ENCODE measurements around the gene SLF2. TPM values are rescaled to one million over a fixed set of nuclear protein-coding genes. Genes with fewer than 3 reads are reported as not detected.

SLF2 gene
- polyA plus RNA-seq, 3 donors, result 33.4 to 45.6 (median 36.9) TPM

GRCh38 chr10:101000915-101001658 lies 88.3 kb downstream of the SLF2 start:
- DNase-seq (ENCODE audit: extremely low read depth in 1 of 11, low read depth in 9 of 11, low spot score in 4 of 11), result peak in 8 of 11 donors; percentile 60 to 88 (median 78)

- no peak for DNase-seq (ENCODE audit: extremely low read depth in 1 of 11, low read depth in 9 of 11, low spot score in 4 of 11)
Measured at GRCh38 chr10:101001659-101002035, 88.9 kb downstream of the SLF2 start.

GRCh38 chr10:101002456-101002855 lies 89.7 kb downstream of the SLF2 start:
- DNase-seq (ENCODE audit: extremely low read depth in 1 of 11, low read depth in 9 of 11, low spot score in 4 of 11), result no peak

GRCh38 chr10:101003639-101004206 lies 91.0 kb downstream of the SLF2 start:
- no peak for DNase-seq (ENCODE audit: extremely low read depth in 1 of 11, low read depth in 9 of 11, low spot score in 4 of 11)

- no peak for DNase-seq (ENCODE audit: extremely low read depth in 1 of 11, low read depth in 9 of 11, low spot score in 4 of 11)
Measured at GRCh38 chr10:101005361-101005760, 92.6 kb downstream of the SLF2 start.

GRCh38 chr10:101005869-101006567 lies 93.3 kb downstream of the SLF2 start:
- no peak for DNase-seq (ENCODE audit: extremely low read depth in 1 of 11, low read depth in 9 of 11, low spot score in 4 of 11)

- no peak for DNase-seq (ENCODE audit: extremely low read depth in 1 of 11, low read depth in 9 of 11, low spot score in 4 of 11)
Measured at GRCh38 chr10:101006593-101007098, 93.9 kb downstream of the SLF2 start.

- no peak for DNase-seq (ENCODE audit: extremely low read depth in 1 of 11, low read depth in 9 of 11, low spot score in 4 of 11)
Measured at GRCh38 chr10:101007099-101007711, 94.4 kb downstream of the SLF2 start.

- no peak for DNase-seq (ENCODE audit: extremely low read depth in 1 of 11, low read depth in 9 of 11, low spot score in 4 of 11)
Measured at GRCh38 chr10:101007915-101008822, 95.4 kb downstream of the SLF2 start.

- DNase-seq (ENCODE audit: extremely low read depth in 1 of 11, low read depth in 9 of 11, low spot score in 4 of 11), result no peak
Measured at GRCh38 chr10:101008823-101009423, 96.2 kb downstream of the SLF2 start.

GRCh38 chr10:101010329-101010728 lies 97.6 kb downstream of the SLF2 start:
- no peak for DNase-seq (ENCODE audit: extremely low read depth in 1 of 11, low read depth in 9 of 11, low spot score in 4 of 11)

- no peak for DNase-seq (ENCODE audit: extremely low read depth in 1 of 11, low read depth in 9 of 11, low spot score in 4 of 11)
Measured at GRCh38 chr10:101011517-101012423, 99.0 kb downstream of the SLF2 start.

GRCh38 chr10:101012525-101013364 lies 100.0 kb downstream of the SLF2 start:
- peak in 5 of 11 donors; percentile 73 to 92 (median 79) for DNase-seq (ENCODE audit: extremely low read depth in 1 of 11, low read depth in 9 of 11, low spot score in 4 of 11)

- DNase-seq (ENCODE audit: extremely low read depth in 1 of 11, low read depth in 9 of 11, low spot score in 4 of 11), result no peak
Measured at GRCh38 chr10:101013365-101013825, 100.6 kb downstream of the SLF2 start.

- DNase-seq (ENCODE audit: extremely low read depth in 1 of 11, low read depth in 9 of 11, low spot score in 4 of 11), result no peak
Measured at GRCh38 chr10:101014230-101014884, 101.6 kb downstream of the SLF2 start.

Measured in renal cortex interstitium (tissue), 11 donors.